Measurements from ENCODE around the gene GRHL1.

GRHL1 gene

DNA sequence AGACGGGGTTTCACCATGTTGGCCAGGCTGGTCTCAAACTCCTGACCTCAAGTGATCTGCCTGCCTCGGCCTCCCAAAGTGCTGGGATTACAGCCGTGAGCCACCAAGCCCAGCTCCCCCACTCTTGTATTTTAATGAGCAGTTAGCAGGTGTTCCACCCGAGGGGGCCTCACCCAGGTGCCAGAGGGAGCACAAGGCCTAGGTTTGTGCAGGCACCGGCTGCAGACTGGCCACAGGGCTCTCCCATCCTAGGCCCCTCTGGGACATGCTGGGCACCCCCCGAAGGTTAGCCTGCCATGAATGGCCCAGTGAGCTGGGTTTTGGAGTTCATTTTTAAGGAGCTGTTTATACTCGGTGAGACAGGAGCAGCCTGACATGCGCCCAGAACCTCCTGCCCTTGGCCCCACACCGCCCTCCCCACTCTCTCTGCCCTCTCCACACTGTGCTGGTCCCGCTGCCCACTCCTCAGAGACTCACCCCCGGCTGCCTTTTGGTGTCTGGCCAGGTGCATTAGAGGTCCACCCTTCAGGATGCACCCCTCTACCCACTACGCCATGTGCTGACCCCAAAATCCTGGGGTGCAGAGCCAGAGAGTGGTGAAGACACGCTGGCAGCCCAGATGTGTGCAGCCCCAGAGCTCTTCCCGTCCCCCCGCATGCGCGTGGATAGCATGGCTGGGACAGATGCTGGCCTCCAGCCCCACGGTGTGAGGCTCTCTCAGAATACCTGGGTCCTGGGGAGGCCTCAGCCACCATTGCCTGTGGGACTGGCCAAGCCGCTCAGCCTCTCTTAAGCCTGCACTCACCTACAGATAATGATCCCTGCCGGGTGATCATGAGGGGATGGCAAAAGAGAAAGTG lies 80.6 kb downstream of the GRHL1 start:
- Histone ChIP-seq H3K4me3 (ENCODE audit: insufficient read length, low read depth) (no peak overlapping the region), H3K36me3 (ENCODE audit: insufficient read depth, insufficient read length, low read length) (no peaks in the 10 kb centered on the region), H3K9ac (ENCODE audit: insufficient read length, low read depth) (no peak overlapping the region), H3K27me3 (ENCODE audit: insufficient read depth, insufficient read length) (no peaks in the 10 kb centered on the region), H3K9me3 (ENCODE audit: insufficient read depth, low read length) (no peaks in the 10 kb centered on the region), H3K4me1 (ENCODE audit: insufficient read depth, insufficient read length) (peaks cover 19% of the 10 kb centered on the region)
- no peak for DNase-seq (ENCODE audit: low read depth, low spot score)
- TF ChIP-seq YY1 (IDR thresholded peaks at IDR 0.05; ENCODE audit: insufficient read depth, insufficient read length) (no peak), ZNF274 (IDR thresholded peaks at IDR 0.05; ENCODE audit: low read depth, low read length) (no peak), SUZ12 (IDR thresholded peaks at IDR 0.05; ENCODE audit: extremely low read depth, insufficient read depth, insufficient read length) (no peak)

DNA sequence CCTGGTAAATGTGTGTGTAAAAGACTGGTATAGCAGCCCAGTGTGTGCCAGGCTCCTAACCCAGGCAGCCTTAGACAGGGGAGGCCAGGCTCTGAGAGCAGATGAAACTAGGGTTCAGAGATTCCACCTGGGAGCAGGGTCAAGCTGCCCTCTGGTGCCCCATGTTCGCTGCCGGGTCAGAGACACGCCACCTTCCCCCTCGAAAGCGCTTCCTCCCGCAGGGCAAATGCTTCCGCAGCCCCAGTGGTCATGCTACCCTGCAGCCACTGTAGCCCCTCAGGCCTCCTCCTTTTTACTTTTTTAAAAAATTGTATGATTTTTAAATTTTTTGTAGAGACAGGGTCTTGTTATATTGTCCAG lies 81.2 kb downstream of the GRHL1 start:
- Histone ChIP-seq H3K27me3 (ENCODE audit: insufficient read depth, insufficient read length) (no peaks in the 10 kb centered on the region), H3K4me1 (ENCODE audit: insufficient read depth, insufficient read length) (peaks cover 17% of the 10 kb centered on the region), H3K4me3 (ENCODE audit: insufficient read length, low read depth) (no peak overlapping the region), H3K9me3 (ENCODE audit: insufficient read depth, low read length) (no peaks in the 10 kb centered on the region), H3K36me3 (ENCODE audit: insufficient read depth, insufficient read length, low read length) (no peaks in the 10 kb centered on the region), H3K9ac (ENCODE audit: insufficient read length, low read depth) (no peak overlapping the region)
- TF ChIP-seq SUZ12 (IDR thresholded peaks at IDR 0.05; ENCODE audit: extremely low read depth, insufficient read depth, insufficient read length) (no peak), YY1 (IDR thresholded peaks at IDR 0.05; ENCODE audit: insufficient read depth, insufficient read length) (no peak), ZNF274 (IDR thresholded peaks at IDR 0.05; ENCODE audit: low read depth, low read length) (no peak)
- DNase-seq (ENCODE audit: low read depth, low spot score) = no peak

GRCh38 chr2:10033251-10034006 lies 81.9 kb downstream of the GRHL1 start:
- Histone ChIP-seq H3K4me3 (ENCODE audit: insufficient read length, low read depth) (no peak overlapping the region), H3K4me1 (ENCODE audit: insufficient read depth, insufficient read length) (peaks cover 11% of the 10 kb centered on the region), H3K9me3 (ENCODE audit: insufficient read depth, low read length) (no peaks in the 10 kb centered on the region), H3K9ac (ENCODE audit: insufficient read length, low read depth) (no peak overlapping the region), H3K27me3 (ENCODE audit: insufficient read depth, insufficient read length) (no peaks in the 10 kb centered on the region), H3K36me3 (ENCODE audit: insufficient read depth, insufficient read length, low read length) (no peaks in the 10 kb centered on the region)
- no peak for DNase-seq (ENCODE audit: low read depth, low spot score)
- no peak for TF ChIP-seq SUZ12 (IDR thresholded peaks at IDR 0.05; ENCODE audit: extremely low read depth, insufficient read depth, insufficient read length)
- no peak for TF ChIP-seq YY1 (IDR thresholded peaks at IDR 0.05; ENCODE audit: insufficient read depth, insufficient read length)
- TF ChIP-seq ZNF274 (IDR thresholded peaks at IDR 0.05; ENCODE audit: low read depth, low read length) = no peak

- Histone ChIP-seq H3K4me3 (ENCODE audit: insufficient read length, low read depth) (no peak overlapping the region), H3K27me3 (ENCODE audit: insufficient read depth, insufficient read length) (no peaks in the 10 kb centered on the region), H3K4me1 (ENCODE audit: insufficient read depth, insufficient read length) (peaks cover 9% of the 10 kb centered on the region), H3K9ac (ENCODE audit: insufficient read length, low read depth) (no peak overlapping the region), H3K9me3 (ENCODE audit: insufficient read depth, low read length) (no peaks in the 10 kb centered on the region), H3K36me3 (ENCODE audit: insufficient read depth, insufficient read length, low read length) (no peaks in the 10 kb centered on the region)
- DNase-seq (ENCODE audit: low read depth, low spot score) = no peak
- TF ChIP-seq SUZ12 (IDR thresholded peaks at IDR 0.05; ENCODE audit: extremely low read depth, insufficient read depth, insufficient read length) (no peak), ZNF274 (IDR thresholded peaks at IDR 0.05; ENCODE audit: low read depth, low read length) (no peak), YY1 (IDR thresholded peaks at IDR 0.05; ENCODE audit: insufficient read depth, insufficient read length) (no peak)
Observed at GRCh38 chr2:10034333-10035052, 83.0 kb downstream of the GRHL1 start.

DNA sequence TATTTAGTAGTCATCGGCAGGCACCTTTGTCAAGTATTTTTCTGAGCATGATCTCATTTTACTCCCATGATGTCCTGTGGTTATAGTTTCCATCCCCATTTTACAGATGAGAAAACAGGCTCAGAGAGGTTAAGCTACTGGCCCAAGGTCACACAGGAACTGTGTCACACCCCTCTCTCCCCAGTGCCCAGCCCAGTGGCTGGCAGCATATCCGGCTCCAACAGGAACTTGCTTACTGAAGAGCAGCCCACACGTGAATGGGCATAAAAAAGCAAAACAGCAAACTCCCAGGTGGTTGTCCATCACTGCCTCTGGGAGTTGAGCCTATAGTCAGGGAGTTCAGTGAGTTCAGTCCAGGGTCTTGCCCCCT lies 83.5 kb downstream of the GRHL1 start:
- H3K9me3 ChIP-seq (ENCODE audit: insufficient read depth, low read length) = no peaks in the 10 kb centered on the region
- DNase-seq (ENCODE audit: low read depth, low spot score) = no peak
- peaks cover 10% of the 10 kb centered on the region for H3K4me1 ChIP-seq (ENCODE audit: insufficient read depth, insufficient read length)
- no peaks in the 10 kb centered on the region for H3K27me3 ChIP-seq (ENCODE audit: insufficient read depth, insufficient read length)
- H3K4me3 ChIP-seq (ENCODE audit: insufficient read length, low read depth) = no peak overlapping the region
- no peak overlapping the region for H3K9ac ChIP-seq (ENCODE audit: insufficient read length, low read depth)
- no peaks in the 10 kb centered on the region for H3K36me3 ChIP-seq (ENCODE audit: insufficient read depth, insufficient read length, low read length)
- no peak for TF ChIP-seq YY1 (IDR thresholded peaks at IDR 0.05; ENCODE audit: insufficient read depth, insufficient read length)
- TF ChIP-seq SUZ12 (IDR thresholded peaks at IDR 0.05; ENCODE audit: extremely low read depth, insufficient read depth, insufficient read length) = no peak
- no peak for TF ChIP-seq ZNF274 (IDR thresholded peaks at IDR 0.05; ENCODE audit: low read depth, low read length)

GRCh38 chr2:10035633-10036032 lies 84.1 kb downstream of the GRHL1 start:
- Histone ChIP-seq H3K4me3 (ENCODE audit: insufficient read length, low read depth) (no peak overlapping the region), H3K36me3 (ENCODE audit: insufficient read depth, insufficient read length, low read length) (no peaks in the 10 kb centered on the region), H3K9ac (ENCODE audit: insufficient read length, low read depth) (no peak overlapping the region), H3K4me1 (ENCODE audit: insufficient read depth, insufficient read length) (peaks cover 9% of the 10 kb centered on the region), H3K9me3 (ENCODE audit: insufficient read depth, low read length) (no peaks in the 10 kb centered on the region), H3K27me3 (ENCODE audit: insufficient read depth, insufficient read length) (no peaks in the 10 kb centered on the region)
- TF ChIP-seq YY1 (IDR thresholded peaks at IDR 0.05; ENCODE audit: insufficient read depth, insufficient read length) (no peak), ZNF274 (IDR thresholded peaks at IDR 0.05; ENCODE audit: low read depth, low read length) (no peak), SUZ12 (IDR thresholded peaks at IDR 0.05; ENCODE audit: extremely low read depth, insufficient read depth, insufficient read length) (no peak)
- no peak for DNase-seq (ENCODE audit: low read depth, low spot score)
